ENCODE data around the gene MID1.

MID1 gene

DNA sequence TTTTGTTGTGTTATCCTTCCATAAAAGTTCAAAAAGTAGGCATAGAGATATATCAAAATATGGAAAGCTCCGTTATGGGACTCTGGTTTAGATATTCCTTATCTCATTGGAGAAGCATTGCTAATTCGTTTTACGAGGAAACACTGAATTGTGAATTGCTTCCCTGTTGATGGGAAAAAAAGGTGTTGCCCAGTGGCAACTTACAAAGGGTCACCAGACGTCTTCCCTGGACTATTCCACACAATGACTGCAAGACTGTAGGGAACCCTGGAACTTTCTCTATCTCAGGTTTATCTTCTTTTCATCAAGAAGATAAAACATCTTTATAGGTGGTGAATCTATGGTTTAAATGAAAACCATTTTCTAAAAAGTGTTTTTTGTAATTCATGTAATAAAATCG is 137.7 kb downstream of the MID1 start:
- no peak for DNase-seq

DNA sequence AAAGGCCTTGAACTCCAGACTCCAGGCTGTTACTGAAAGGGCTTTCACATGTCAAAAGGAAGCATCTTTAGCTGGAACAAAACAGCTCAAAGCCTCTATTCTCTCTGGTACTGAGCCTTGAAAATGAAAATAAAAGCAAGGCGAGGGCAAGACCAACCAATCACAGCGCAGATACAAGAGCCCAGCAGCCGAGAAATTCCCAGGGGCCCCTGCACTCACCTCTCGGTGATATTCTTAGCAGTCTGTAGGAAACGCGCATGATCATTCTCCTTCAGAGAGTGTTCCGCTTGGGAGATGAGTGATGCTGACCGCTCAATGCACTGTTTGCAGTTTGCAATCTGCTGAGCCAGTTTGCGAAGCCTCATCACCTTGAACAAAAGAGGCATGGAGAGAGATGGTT is 138.1 kb downstream of the MID1 start:
- no peak for DNase-seq

DNA sequence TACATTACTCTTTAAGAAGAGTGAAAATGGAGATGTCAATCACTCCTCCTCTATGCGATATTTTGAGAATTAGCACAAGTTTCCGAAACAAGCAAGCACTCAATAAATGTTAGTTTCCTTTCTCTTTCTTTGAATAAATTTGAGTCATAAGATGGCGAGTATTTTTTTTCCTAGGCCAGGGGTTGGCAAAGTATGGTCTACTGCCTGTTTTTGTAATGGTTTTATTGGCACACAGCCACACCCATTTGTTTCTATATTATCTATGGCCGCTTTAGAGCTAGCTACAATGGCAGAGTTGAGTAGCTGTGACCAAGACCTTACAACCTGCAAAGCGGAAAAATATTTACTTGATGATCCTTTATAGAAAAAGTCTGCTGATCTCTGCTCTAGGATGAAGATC is 139.5 kb downstream of the MID1 start:
- DNase-seq, result no peak

DNA sequence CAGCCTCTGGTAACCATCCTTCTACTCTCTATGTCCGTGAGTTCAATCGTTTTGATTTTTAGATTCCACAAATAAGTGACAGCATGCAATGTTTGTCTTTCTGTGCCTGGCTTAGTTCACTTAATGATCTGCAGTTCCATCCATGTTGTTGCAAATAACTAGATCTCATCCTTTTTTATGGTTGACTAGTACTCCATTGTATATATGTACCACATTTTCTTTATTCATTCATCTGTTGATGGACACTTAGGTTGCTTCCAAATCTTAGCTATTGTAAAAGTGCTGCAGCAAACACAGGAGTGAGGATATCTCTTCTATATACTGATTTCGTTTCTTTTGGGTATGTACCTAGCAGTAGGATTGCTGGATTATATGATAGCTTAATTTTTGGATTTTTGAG is 140.9 kb downstream of the MID1 start:
- no peak for DNase-seq

DNA sequence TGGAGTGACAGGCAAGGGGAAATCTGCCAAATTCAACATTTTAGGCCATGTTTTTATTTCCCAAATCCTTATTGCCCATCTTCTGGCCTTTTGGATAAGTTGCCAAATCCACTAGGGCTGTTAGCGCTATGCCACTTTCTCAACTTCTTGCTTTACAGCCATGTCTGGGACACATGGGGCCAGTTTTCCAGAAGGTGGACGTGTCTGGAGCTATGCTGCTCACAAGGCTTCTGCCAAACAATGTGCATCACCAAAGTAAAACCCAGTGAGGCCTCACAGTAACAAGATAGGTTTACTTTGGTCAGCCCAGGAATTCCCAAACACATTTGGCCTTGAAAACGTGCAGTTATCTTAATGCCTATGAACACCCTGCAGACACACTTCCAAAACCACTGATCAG is 142.9 kb downstream of the MID1 start:
- DNase-seq, result no peak

DNA sequence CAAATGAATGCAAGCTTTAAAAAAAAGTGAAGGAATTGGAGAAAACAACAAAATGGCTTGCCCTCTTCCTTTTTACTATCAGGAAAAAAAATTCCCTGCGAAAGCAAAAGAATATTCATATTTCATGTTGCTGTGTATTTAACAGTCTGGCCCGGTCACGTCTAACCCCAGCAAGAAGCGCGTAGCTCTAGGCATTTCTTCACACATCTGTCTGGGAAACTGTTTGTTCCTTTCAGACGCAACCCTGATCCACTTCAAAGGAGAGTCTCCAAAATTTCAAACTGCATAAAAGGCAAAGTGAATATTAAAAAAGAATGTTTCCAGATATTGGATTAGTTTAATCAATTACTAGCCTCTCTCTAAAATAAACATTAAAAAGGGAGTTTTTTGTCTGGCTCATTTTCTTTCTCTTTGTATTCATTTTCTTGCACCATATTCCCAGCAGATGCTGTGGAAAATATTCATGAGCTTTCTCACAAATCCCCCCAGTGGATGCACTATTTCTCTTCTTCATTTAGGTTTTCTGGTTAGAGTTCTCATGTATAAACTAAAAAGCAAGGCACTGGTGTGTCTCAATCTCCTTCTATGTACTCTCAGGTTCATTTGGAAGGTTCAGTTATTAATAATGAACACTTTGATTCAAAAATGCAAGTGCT is 145.3 kb downstream of the MID1 start:
- DNase-seq, result no peak

DNA sequence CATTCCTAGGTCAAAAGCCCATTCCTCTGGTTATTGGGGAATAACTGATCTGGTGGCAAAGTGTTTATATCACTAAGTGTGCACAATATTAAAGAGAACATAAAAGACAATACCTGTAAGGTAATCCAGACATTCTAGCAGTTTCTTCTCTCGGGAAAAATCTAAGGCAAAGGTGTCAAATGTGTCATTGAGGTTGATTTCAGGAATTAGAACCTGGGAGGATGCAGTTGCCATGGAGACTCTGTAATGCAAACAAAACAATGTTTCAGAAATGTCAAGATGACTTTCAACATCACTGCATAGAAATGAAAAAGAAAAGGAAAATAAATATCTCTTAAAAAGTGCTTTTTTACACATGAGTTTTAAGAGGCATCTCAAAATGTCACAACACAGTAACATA is 145.9 kb downstream of the MID1 start:
- no peak for DNase-seq

DNA sequence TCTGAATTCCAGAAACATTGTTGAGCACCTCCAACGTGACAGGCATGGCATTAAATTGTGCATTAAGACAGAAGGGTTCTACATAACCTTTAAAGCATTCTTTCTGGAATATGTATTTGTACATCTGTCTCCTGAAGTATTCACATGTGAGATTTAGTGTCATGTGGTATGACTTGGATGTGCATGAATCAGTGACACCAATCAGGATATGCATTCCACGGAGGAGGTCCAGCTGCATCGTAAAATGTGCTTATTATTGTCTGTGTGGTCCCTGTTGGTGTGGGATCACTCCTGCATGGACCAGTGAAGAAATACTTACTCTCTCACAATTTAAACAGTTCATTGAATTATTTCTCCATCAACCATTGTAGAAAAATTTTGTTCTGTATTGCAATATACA is 149.0 kb downstream of the MID1 start:
- no peak for DNase-seq

DNA sequence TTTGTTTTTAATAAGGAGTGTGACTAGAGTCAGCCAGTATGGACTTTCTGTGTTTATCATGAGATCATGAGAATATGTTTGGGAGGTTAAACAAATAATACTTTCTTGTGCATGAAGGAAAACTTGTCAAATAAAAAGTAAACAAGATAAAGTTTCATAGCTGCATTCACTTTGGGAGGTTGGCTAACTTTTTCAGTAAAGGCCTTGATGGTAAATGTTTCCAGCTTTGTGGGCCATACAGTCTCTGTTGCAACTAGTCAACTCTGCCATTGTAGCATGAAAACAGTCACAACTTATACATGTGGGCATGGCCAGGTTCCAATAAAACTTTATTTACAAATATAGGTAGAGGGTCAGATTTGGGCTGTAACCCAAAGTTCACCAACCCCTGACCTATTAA is 150.4 kb downstream of the MID1 start:
- DNase-seq, result no peak

DNA sequence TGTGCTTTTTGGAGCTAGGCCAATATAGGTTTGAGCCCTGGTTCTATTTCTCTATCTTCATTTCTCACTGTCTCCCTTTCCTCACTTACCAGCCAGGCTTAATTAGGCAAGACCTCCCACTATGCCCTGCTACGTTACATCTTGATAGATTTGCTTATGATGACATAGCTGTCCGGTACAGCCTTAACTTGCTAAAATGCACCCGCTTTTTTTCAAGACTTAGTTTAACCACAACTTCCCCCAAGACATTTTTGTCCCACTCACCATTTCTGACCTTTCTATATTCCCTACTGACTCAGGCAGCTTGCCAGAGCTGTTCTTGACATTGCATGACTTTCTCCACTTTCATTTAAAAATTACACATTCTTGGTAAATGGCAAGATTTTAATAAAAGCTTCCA is 152.6 kb downstream of the MID1 start:
- DNase-seq, result no peak

DNA sequence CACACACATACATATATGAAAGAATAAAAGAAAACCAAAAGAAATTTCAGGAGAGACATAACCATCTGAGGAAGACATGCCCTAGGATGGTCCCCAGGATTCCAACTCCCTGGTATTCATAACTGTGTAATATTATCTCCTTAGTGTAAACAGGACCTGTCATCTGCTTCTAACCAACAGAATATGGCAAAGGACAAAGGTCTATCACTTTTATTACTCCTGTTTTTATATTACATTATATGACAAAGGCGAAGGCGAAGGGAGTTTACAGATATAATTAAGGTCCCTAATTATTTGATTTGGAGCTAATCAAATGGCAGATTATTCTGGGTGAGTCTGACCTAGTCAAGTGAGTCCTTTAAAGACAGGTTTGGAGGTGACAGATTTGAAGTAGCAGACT is 155.1 kb downstream of the MID1 start:
- no peak for DNase-seq

DNA sequence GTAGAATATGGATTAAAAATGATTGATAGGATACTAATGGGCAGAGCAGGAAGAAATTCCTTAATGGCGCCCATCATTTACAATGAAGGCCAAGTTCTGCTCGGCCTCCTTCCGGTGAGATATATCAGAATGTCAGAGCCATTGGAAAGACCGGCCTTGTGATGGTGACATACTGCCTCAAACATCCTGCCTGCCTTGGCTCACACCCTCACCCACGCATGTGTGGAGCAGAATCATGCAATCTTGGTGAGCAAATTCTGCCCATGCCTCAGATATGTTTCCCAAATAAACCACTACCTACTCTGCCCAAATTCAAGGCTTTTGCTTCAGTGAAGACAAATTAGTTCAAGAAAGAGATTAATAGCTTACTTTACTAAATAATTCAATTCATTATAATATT is 163.3 kb downstream of the MID1 start:
- DNase-seq, result no peak

DNA sequence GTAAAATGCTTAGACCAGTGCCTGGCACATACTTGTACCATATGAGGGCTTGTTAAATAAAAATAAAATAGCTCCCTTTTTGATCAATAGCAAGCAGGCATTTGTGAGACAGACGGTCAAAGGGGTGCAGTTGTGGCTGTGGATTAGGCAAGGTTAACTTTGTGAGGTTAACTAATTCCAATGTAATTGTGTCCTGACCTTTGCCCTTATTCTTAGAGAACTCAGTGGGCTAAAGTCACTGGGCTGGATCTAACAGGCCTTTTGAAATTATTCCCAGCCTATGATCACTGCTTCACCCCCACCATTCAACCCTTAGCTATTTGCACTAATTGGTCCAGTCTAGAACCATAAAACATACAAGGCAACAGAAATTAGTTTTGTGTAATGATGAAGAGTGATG is 166.4 kb downstream of the MID1 start:
- no peak for DNase-seq

DNA sequence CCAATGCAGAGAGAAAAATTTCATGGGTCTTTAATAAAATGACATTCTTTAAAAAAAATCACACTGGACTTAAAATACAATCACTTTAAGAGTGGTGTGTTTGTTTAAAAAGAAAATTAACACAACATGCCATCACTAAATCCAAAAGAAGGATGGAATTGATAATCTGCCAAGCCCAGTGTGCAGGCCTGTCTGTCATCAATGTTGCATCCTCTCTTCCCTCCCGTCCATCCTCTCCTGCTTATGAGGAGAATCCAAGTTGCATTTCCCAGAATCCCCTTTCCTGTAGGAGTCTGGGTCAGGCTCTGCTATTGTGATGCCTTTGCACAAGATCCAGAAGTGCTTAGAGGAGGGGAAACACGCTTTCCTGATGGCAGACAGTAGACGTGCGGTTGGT is 169.4 kb downstream of the MID1 start:
- no peak for DNase-seq

DNA sequence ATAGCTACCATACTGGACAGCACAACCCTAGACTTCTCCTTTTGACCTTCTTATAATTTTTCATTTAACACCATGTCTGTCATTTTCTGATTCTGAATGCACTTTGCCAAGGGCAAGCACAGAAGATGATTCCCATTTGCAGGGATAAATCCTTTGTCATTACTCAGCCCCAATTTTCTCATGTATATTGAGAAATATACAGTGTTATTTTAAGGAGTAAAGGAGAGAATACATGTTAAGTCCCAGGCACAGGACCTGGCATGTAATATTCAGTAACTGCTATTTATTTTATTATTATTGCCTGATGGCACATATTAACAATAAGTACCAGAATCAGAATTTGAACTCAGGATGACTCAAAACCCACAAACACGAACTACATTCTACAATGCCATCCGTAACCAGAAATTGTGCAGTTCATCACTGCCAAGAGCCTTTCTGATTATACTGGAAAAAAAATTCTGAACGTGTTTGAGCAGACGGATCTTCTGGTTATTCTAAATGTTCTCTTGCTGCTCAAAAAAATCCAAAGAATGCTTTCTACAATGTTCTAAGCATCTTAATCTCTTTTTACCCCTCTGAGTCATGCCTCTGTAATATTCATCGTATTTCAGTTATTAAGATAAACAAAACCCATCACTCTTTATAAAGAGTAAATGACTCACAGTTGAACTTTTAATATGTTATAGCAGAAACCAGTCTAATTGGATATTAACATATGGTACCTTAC is 170.0 kb downstream of the MID1 start:
- no peak for DNase-seq

DNA sequence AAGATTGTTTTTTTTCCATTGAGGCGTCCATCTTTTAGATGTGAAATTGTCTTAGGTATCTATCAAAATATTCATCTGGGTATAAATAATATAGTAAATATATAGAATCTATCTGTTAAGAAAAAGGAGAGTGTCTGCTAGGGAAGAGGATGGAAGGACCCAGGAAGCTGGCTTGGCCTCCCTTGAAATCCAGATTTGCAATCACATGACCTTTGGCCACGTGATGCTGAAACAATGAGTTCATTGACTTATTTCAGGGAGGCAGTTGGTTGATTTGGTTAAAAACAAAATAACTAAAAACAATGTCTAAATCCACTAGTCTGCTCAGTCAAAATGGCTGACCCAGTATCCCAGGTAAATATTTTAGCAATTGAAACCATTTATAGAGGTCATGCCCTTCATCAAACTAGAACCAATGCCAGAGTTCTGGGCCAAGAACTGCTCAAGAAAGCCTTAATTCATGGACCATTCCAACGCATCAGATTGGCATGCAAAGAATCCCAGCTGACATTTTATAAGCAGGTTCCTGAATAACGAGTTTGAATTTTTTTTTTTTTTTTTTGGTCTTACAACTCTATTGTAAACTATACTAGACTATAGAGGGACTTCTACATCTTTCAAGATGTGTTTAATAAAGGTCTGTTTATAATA is 172.7 kb downstream of the MID1 start:
- DNase-seq, result no peak

DNA sequence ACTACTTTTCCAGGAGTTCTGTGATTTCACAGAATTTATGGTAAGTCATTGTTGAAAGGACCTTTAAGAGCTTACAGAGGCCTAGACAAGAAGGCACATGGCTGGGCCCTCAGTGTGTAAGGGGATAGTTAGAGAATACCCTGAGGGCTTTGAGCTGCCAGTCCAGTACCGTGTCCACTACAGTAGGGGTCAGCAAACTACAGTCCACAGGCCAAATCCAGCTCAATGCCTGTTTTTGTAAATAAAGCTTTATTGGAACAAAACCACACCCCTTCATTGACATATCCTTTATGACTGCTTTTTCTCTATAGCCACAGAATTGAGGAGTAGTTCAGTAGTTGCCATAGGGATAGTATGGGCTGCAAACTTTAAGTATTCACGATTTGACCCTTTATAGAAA is 176.2 kb downstream of the MID1 start:
- no peak for DNase-seq

DNA sequence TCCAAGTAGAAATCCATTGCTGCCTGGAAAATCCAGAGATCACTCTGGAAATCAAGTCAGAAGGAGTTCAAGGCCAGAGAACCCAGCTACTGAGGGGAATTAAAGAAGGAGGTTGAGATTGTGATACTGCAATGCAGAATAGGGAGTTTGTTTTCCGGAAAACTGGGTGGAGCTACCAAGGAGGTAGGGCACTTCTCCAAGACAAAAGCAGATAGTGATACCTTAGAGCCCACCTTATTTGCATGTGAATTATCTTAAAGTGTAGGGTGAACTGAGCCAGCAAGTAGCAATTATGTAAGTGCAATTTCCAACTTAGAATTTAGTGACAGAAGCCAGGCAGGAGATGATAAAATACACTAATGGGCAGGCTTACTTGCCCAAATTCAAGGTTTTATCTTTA is 178.9 kb downstream of the MID1 start:
- DNase-seq, result no peak

DNA sequence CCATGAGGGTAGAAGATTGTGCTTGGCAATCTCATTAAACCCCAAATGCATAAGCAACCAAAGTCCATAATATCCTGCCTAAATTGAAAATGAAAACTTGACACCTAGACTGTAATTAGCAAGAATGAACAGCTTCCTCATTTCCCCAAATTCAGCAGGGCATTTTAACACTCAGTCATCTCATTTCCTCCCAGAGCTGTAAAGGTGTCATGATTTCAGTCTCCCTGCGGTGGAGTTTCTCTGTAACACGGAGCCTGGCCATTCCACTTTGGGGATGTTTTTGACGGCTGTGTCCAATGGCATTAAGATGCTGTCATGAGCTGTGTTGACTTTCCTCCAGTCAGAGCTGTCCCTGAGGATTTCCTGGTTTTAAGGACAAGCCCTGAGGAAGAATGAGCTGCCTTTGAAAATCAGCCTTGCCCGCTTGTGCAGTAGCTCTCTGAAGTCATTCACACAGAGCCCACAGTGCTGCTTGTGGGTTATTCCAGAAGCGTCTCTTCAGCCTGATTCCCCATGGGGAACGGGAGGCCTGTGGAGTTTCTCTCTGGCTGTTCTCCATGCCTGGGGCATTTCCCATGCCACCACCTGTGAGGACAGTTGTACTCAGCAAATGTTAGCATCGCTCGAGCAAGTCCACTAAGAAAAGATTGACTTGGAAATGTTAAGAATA is 187.0 kb downstream of the MID1 start:
- DNase-seq, result no peak

DNA sequence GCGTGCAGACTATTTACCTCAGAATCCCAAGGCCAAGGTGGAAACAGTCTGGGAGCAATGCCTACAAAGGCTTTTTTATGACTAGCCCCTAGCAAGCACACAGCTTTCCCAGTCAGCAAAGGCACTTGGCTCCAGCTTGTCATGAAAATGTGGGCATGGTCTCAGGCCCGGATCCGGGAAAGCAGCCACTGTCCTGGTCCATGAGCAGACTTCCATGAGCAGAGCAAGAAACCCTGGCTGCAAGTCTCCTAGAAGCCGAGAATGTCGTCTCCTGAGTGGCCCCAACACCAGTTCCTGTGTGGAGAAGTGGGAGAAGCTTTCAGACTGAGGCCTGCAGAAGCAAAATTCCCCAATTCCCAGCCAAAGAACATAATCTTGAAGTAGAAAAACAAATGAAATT is 190.5 kb downstream of the MID1 start:
- no peak for DNase-seq

DNA sequence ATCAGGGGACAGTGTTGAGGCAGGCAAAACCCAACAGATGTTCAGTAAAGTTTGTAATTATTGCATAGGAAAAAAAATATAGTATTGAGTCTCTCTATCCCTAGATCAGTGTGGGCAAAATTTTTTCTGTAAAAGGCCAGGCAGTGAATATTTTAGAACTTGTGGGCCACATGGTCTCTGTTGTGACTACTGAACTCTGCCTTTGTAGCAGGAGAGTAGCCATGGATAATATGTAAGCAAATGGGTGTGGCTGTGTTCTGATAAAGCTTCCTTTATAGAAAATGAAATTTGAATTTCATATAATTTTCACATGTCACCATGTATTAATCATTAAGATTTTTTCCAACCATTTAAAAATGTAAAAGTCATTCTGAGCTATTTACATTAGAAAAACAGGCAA is 193.1 kb downstream of the MID1 start:
- DNase-seq, result no peak

DNA sequence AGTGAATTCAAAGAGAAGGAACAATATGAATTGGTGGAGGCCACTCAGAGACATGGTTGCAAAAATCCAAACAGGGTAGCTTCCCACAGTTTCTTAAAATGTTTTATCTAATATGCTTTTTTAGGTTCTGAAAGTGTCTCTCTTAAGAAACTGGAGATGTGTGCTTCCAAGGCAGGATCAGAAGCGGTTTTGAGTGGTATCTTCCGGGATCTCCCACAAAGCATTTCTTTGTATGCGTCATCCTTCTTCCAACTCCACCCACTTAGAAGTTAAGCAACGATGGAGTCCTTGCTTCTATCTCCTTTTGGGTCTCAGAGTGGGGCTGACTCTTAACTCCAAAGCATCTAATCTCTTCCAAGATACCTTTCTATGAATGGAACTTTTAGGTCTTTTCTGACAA is 196.7 kb downstream of the MID1 start:
- no peak for DNase-seq

DNA sequence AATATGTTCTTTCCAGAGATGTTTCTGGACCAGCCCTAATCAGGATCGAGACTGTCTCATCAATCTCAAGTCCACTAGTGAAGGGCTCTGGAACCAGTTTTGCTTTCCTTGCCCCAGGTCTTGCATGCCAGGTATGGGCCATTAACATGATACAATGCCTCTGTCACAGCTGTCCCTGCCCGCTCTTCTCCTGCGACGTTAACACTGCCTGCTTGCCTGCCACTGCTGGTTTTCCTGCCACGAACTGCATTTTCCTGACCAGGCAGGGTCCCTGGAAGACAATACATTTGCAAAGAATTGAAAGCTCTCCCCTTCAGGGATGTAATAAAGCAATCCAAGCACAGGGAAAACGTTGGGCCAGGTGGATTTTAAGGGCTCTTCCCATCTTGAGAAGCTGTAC is 200.3 kb downstream of the MID1 start:
- DNase-seq, result no peak

DNA sequence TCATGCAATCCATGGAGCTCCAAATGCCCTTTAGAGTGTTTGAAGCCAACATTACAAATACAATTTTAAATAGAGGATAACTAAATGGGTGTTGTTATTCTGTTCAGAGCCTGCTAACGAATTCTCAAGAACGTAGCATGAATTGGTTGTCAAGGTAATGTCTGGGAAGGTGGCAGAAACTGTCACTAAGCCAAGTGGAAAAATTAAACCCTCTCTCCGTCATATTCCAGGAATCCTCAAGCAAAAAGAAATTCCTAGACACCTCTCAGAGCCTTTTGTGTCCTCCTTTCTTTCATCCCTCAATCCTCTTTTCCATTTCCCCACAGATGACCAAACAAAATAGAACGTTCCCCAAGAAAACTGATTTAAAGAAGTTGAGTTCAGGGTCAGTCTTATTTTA is 204.0 kb downstream of the MID1 start:
- DNase-seq, result no peak
